Muscle layer of duodenum (tissue), 2 donors: ENCODE data around the gene UGDH.
A peak's percentile ranks its signal among the peaks of the same experiment; 100 is the strongest.

Experiments
- H3K27ac ChIP-seq: one replicate; pipeline ENCODE4 v1.7.0; 2013; ENCODE audit warnings: mild to moderate bottlenecking, low read length
- H3K27me3 ChIP-seq: one replicate; pipeline ENCODE4 v1.7.0; 2013; ENCODE audit warnings: low read depth, mild to moderate bottlenecking, control low read depth, low read length
- H3K36me3 ChIP-seq, 2 donors: one replicate each; pipeline ENCODE4 v1.7.0; 2013; ENCODE audit warnings: low read length in 2 of 2, control low read depth in 1 of 2, mild to moderate bottlenecking in 1 of 2; ENCODE audit not compliant: insufficient read depth in 2 of 2, control insufficient read depth in 1 of 2
- H3K4me1 ChIP-seq, 2 donors: one replicate each; pipeline ENCODE4 v1.7.0; 2013; ENCODE audit warnings: low read length in 2 of 2, mild to moderate bottlenecking in 2 of 2, control low read depth in 1 of 2, moderate library complexity in 1 of 2; ENCODE audit not compliant: insufficient read depth in 2 of 2, control insufficient read depth in 1 of 2
- H3K4me3 ChIP-seq, 2 donors: one replicate each; pipeline ENCODE4 v1.7.0; 2013; ENCODE audit warnings: low read length in 2 of 2, low read depth in 1 of 2, mild to moderate bottlenecking in 1 of 2
- H3K9me3 ChIP-seq, 2 donors: one replicate each; pipeline ENCODE4 v1.7.0; 2013; ENCODE audit warnings: low read length in 2 of 2, control low read depth in 1 of 2, mild to moderate bottlenecking in 1 of 2; ENCODE audit not compliant: control insufficient read depth in 1 of 2
- donor health status: healthy.

Gene UGDH

GRCh38 chr4:39527296-39528060 is at the start of gene UGDH:
TSS of gene UGDH (minus strand) at chr4:39527439. CDS start at chr4:39521512, 5,927 bp downstream.
- no peaks in the 10 kb centered on the region for H3K27me3 ChIP-seq
- H3K9me3 ChIP-seq = no peaks in the 10 kb centered on the region
- H3K36me3 ChIP-seq = peaks cover 2 to 4% of the 10 kb centered on the region in 2 donors
- peaks cover 0 to 6% of the 10 kb centered on the region in 2 donors for H3K4me1 ChIP-seq
- H3K4me3 ChIP-seq = peak within 1 kb of the TSS; percentile 88 to 98
- H3K27ac ChIP-seq = peak within 1 kb of the TSS; percentile 93

GRCh38 chr4:39574946-39575345 is 47.7 kb upstream of the UGDH start:
- Histone ChIP-seq H3K4me3 (no peak overlapping the region), H3K9me3 (no peaks in the 10 kb centered on the region), H3K4me1 (no peaks in the 10 kb centered on the region), H3K36me3 (peaks cover 4 to 10% of the 10 kb centered on the region in 2 donors), H3K27ac (no peak overlapping the region), H3K27me3 (no peaks in the 10 kb centered on the region)

- Histone ChIP-seq H3K27ac (no peak overlapping the region), H3K4me3 (no peak overlapping the region), H3K9me3 (no peaks in the 10 kb centered on the region), H3K36me3 (peaks cover 4 to 10% of the 10 kb centered on the region in 2 donors), H3K27me3 (no peaks in the 10 kb centered on the region), H3K4me1 (no peaks in the 10 kb centered on the region)
These were observed 44.3 kb upstream of the UGDH start for GRCh38 chr4:39571504-39571903.

- Histone ChIP-seq H3K9me3 (no peaks in the 10 kb centered on the region), H3K4me1 (no peaks in the 10 kb centered on the region), H3K36me3 (peaks cover 4 to 10% of the 10 kb centered on the region in 2 donors), H3K4me3 (no peak overlapping the region), H3K27ac (no peak overlapping the region), H3K27me3 (no peaks in the 10 kb centered on the region)
These were observed 43.8 kb upstream of the UGDH start for GRCh38 chr4:39571054-39571453.

- Histone ChIP-seq H3K27me3 (no peaks in the 10 kb centered on the region), H3K36me3 (peaks cover 4 to 17% of the 10 kb centered on the region in 2 donors), H3K4me3 (no peak overlapping the region), H3K4me1 (no peaks in the 10 kb centered on the region), H3K27ac (peak overlapping the region; percentile 28), H3K9me3 (no peaks in the 10 kb centered on the region)
These were observed 42.0 kb upstream of the UGDH start for GRCh38 chr4:39569209-39569608.

- Histone ChIP-seq H3K9me3 (no peaks in the 10 kb centered on the region), H3K4me3 (no peak overlapping the region), H3K27me3 (no peaks in the 10 kb centered on the region), H3K4me1 (no peaks in the 10 kb centered on the region), H3K36me3 (peaks cover 4 to 17% of the 10 kb centered on the region in 2 donors), H3K27ac (peak overlapping the region; percentile 28)
These were observed 41.6 kb upstream of the UGDH start for GRCh38 chr4:39568805-39569204.

- no peaks in the 10 kb centered on the region for H3K4me1 ChIP-seq
- H3K4me3 ChIP-seq = no peak overlapping the region
- H3K27ac ChIP-seq = no peak overlapping the region
- H3K36me3 ChIP-seq = peaks cover 4 to 9% of the 10 kb centered on the region in 2 donors
- no peaks in the 10 kb centered on the region for H3K27me3 ChIP-seq
- H3K9me3 ChIP-seq = no peaks in the 10 kb centered on the region
These were observed 38.8 kb upstream of the UGDH start for GRCh38 chr4:39565878-39566600.

- Histone ChIP-seq H3K9me3 (no peaks in the 10 kb centered on the region), H3K36me3 (peaks cover 3 to 7% of the 10 kb centered on the region in 2 donors), H3K4me1 (no peaks in the 10 kb centered on the region), H3K27ac (no peak overlapping the region), H3K27me3 (no peaks in the 10 kb centered on the region), H3K4me3 (no peak overlapping the region)
These were observed 36.2 kb upstream of the UGDH start for GRCh38 chr4:39563346-39563847.

GRCh38 chr4:39562792-39563191 is 35.6 kb upstream of the UGDH start:
- Histone ChIP-seq H3K9me3 (no peaks in the 10 kb centered on the region), H3K27me3 (no peaks in the 10 kb centered on the region), H3K36me3 (peaks cover 3 to 7% of the 10 kb centered on the region in 2 donors), H3K27ac (no peak overlapping the region), H3K4me3 (no peak overlapping the region), H3K4me1 (no peaks in the 10 kb centered on the region)

- Histone ChIP-seq H3K27me3 (no peaks in the 10 kb centered on the region), H3K36me3 (peaks cover 3 to 15% of the 10 kb centered on the region in 2 donors), H3K4me3 (no peak overlapping the region), H3K4me1 (no peaks in the 10 kb centered on the region), H3K27ac (no peak overlapping the region), H3K9me3 (no peaks in the 10 kb centered on the region)
These were observed 32.4 kb upstream of the UGDH start for GRCh38 chr4:39559626-39560025.

- Histone ChIP-seq H3K36me3 (peaks cover 3 to 15% of the 10 kb centered on the region in 2 donors), H3K4me3 (no peak overlapping the region), H3K4me1 (no peaks in the 10 kb centered on the region), H3K27me3 (no peaks in the 10 kb centered on the region), H3K27ac (no peak overlapping the region), H3K9me3 (no peaks in the 10 kb centered on the region)
These were observed 28.2 kb upstream of the UGDH start for GRCh38 chr4:39555472-39555871.
